ENCODE data around the gene ADPRHL1.

The ADPRHL1 gene

GRCh38 chr13:113365971-113366588 lies 87.2 kb downstream of the ADPRHL1 start:
- peak; percentile 37; the same call in 1 of the 2 replicates for TF ChIP-seq REST (IDR thresholded peaks at IDR 0.05; ENCODE audit: low read depth)
- no peak for TF ChIP-seq TCF12 (IDR thresholded peaks at IDR 0.05; ENCODE audit: low read depth)

- TF ChIP-seq, protein P1, sequence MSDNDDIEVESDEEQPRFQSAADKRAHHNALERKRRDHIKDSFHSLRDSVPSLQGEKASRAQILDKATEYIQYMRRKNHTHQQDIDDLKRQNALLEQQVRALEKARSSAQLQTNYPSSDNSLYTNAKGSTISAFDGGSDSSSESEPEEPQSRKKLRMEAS (IDR thresholded peaks at IDR 0.05): no peak
- TF ChIP-seq TAF1 (IDR thresholded peaks at IDR 0.05; ENCODE audit: low read depth) (no peak), CEBPB (IDR thresholded peaks at IDR 0.05) (no peak), CREB1 (IDR thresholded peaks at IDR 0.05; ENCODE audit: low read depth) (no peak), YY1 (IDR thresholded peaks at IDR 0.05; ENCODE audit: low read depth) (no peak), RAD21 (IDR thresholded peaks at IDR 0.05; ENCODE audit: low read depth) (no peak), ZBTB7A (IDR thresholded peaks at IDR 0.05; ENCODE audit: low read depth) (no peak), EGR1 (IDR thresholded peaks at IDR 0.05) (no peak), EP300 (IDR thresholded peaks at IDR 0.05; ENCODE audit: borderline replicate concordance) (no peak), REST (IDR thresholded peaks at IDR 0.05; ENCODE audit: low read depth) (no peak), TCF12 (IDR thresholded peaks at IDR 0.05; ENCODE audit: low read depth) (no peak), FOXM1 (IDR thresholded peaks at IDR 0.05; ENCODE audit: borderline replicate concordance, low read depth) (no peak), NFIC (IDR thresholded peaks at IDR 0.05) (no peak), TEAD4 (IDR thresholded peaks at IDR 0.05) (no peak)
- TF ChIP-seq, protein P2, sequence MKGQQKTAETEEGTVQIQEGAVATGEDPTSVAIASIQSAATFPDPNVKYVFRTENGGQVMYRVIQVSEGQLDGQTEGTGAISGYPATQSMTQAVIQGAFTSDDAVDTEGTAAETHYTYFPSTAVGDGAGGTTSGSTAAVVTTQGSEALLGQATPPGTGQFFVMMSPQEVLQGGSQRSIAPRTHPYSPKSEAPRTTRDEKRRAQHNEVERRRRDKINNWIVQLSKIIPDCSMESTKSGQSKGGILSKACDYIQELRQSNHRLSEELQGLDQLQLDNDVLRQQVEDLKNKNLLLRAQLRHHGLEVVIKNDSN (IDR thresholded peaks at IDR 0.05): no peak
Observed at GRCh38 chr13:113365583-113365970, 87.7 kb downstream of the ADPRHL1 start.

DNA sequence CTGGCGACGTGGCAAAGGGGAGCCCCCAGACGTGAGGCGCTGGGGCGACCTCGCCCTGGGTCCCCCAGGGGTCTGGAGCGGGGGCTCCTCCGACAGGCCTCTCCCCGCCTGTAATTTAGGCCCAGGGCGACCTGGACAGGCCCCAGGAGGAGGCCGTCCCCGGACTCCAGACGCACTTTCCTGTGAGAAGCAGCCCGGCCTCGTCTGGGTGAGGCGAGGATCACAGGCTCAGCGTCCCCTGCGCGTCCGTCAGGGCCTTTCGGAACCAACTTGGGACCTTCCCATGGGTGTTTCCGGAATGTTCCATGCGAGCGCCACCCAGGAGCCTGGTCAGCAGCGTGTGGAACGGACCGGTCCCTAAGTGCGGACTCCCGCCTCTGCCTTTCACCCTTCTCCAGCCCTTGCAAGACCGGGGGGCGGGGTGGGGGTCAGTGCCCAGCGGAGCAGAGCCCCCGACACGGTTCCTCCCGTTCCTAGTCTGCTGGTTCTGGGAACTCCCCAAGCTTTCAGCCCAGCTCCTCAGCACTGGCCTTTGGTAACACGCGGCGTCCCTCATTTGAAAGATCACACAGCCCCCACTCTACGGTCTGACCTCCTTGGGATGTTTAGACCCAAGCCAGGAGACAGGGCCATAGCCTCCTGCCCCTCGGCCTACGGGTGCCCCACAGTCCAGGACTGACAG lies 88.2 kb downstream of the ADPRHL1 start:
- TF ChIP-seq RAD21 (IDR thresholded peaks at IDR 0.05; ENCODE audit: low read depth): no peak
- TF ChIP-seq TCF12 (IDR thresholded peaks at IDR 0.05; ENCODE audit: low read depth): no peak
- no peak for TF ChIP-seq CREB1 (IDR thresholded peaks at IDR 0.05; ENCODE audit: low read depth)
- TF ChIP-seq TAF1 (IDR thresholded peaks at IDR 0.05; ENCODE audit: low read depth): no peak
- TF ChIP-seq CEBPB (IDR thresholded peaks at IDR 0.05): no peak
- no peak for TF ChIP-seq FOXM1 (IDR thresholded peaks at IDR 0.05; ENCODE audit: borderline replicate concordance, low read depth)
- TF ChIP-seq EP300 (IDR thresholded peaks at IDR 0.05; ENCODE audit: borderline replicate concordance): no peak

- TF ChIP-seq ZBTB7A (IDR thresholded peaks at IDR 0.05; ENCODE audit: low read depth) (peak; percentile 31; the same call in 1 of the 2 replicates), TAF1 (IDR thresholded peaks at IDR 0.05; ENCODE audit: low read depth) (no peak), CEBPB (IDR thresholded peaks at IDR 0.05) (no peak), EGR1 (IDR thresholded peaks at IDR 0.05) (no peak), REST (IDR thresholded peaks at IDR 0.05; ENCODE audit: low read depth) (no peak)
Observed at GRCh38 chr13:113364311-113364889, 88.9 kb downstream of the ADPRHL1 start.

DNA sequence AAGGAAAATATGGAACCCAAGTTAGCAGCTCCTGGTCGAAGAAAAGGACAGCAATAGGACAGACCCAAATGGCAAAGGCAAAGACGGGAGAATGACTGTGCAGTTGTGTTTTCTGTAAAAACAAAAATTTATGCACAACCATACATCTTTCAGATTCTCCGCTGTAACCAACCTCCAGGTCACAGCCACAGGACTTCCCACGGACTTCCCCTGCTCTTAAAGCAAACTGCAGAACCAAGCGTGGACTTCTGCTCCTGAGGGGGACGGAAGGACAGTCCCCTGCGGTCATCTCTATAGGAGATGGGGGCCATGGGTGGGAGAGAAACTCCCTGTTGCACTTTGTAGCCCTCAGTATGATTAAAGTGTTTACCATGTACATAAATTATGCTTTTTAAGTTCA lies 91.9 kb downstream of the ADPRHL1 start:
- TF ChIP-seq REST (IDR thresholded peaks at IDR 0.05; ENCODE audit: low read depth): no peak
- TF ChIP-seq NFIC (IDR thresholded peaks at IDR 0.05): no peak
- no peak for TF ChIP-seq RAD21 (IDR thresholded peaks at IDR 0.05; ENCODE audit: low read depth)
